Measurements from ENCODE around the gene TSPY3.
"Not testable (repeated sequence)": the region's sequence is repeated elsewhere in the genome, so short reads cannot be mapped to it uniquely, and the experiment has no call there.

Gene TSPY3

GRCh38 chrY:9398121-9398520 is at the start of gene TSPY3:
Gene TSPY3 (plus strand): TSS chrY:9398421. CDS start chrY:9398467, 46 bp downstream.
- not testable (repeated sequence) for DNase-seq (ENCODE audit: low spot score)

GRCh38 chrY:9357497-9357896 is 40.7 kb upstream of the TSPY3 start, which contains the start of gene TSPY8:
Gene TSPY8 (plus strand): TSS chrY:9357797. CDS start chrY:9357843, 46 bp downstream.
- not testable (repeated sequence) for DNase-seq (ENCODE audit: low spot score)

- DNase-seq (ENCODE audit: low spot score) = not testable (repeated sequence)
Observed at GRCh38 chrY:9396527-9396926, 1.7 kb upstream of the TSPY3 start.
